ENCODE results near the gene C10orf105.

DNA sequence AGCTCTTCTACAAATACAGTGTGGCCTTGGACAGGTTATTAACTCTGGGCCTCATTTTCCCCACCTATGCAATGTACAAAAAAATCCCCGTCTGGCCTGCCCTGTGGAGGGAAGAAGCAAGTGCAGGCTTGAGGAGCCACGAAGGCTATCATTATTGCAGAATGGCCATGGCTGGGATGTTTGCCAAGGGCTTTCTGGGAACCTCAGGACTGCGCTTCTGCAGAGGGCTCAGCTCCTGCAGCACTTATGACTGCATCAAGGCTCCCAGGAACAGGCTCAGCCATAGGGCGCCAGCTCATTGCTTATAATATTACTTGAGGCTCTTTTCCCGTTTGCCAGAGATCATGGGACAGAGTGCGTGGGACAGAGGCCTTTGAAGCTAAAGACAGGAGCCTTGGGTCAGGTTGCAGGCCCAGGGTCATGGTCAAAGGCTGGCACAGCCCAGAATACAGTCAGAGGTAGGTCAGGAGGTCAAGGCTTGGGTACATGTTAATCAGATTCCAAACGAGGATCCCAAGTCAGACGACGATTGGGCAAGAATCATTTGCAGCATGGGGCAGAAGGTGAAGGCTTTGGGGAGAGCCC is 20.6 kb upstream of the C10orf105 start:
- TF ChIP-seq, protein P1, sequence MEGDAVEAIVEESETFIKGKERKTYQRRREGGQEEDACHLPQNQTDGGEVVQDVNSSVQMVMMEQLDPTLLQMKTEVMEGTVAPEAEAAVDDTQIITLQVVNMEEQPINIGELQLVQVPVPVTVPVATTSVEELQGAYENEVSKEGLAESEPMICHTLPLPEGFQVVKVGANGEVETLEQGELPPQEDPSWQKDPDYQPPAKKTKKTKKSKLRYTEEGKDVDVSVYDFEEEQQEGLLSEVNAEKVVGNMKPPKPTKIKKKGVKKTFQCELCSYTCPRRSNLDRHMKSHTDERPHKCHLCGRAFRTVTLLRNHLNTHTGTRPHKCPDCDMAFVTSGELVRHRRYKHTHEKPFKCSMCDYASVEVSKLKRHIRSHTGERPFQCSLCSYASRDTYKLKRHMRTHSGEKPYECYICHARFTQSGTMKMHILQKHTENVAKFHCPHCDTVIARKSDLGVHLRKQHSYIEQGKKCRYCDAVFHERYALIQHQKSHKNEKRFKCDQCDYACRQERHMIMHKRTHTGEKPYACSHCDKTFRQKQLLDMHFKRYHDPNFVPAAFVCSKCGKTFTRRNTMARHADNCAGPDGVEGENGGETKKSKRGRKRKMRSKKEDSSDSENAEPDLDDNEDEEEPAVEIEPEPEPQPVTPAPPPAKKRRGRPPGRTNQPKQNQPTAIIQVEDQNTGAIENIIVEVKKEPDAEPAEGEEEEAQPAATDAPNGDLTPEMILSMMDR (IDR thresholded peaks at IDR 0.05), result no peak
- no peak for TF ChIP-seq POLR2A (IDR thresholded peaks at IDR 0.05)
